IPS-20b (cell line): Measurements from ENCODE around the gene SCO2.
A peak's percentile ranks its signal among the peaks of the same experiment; 100 is the strongest.

Source experiments
- H3K27ac ChIP-seq: one replicate; pipeline ENCODE4 v1.5.1; 2013; ENCODE audit warnings: low read length
- H3K27me3 ChIP-seq: 2 replicates; pipeline ENCODE4 v1.6.1; 2013; ENCODE audit warnings: mild to moderate bottlenecking, low read length, inconsistent platforms; ENCODE audit not compliant: insufficient read depth
- H3K36me3 ChIP-seq: 2 replicates; pipeline ENCODE4 v1.6.1; 2013; ENCODE audit warnings: low read depth, mild to moderate bottlenecking, inconsistent platforms, low read length, moderate library complexity; ENCODE audit not compliant: insufficient read depth
- H3K4me1 ChIP-seq: 2 replicates; pipeline ENCODE4 v1.6.1; 2013; ENCODE audit warnings: mild to moderate bottlenecking, control low read depth, inconsistent platforms, low read length, moderate library complexity; ENCODE audit not compliant: insufficient read depth
- H3K4me3 ChIP-seq: 2 replicates; pipeline ENCODE4 v1.5.1; 2013; ENCODE audit warnings: mild to moderate bottlenecking, low read length, inconsistent platforms
- H3K9ac ChIP-seq: 2 replicates; pipeline ENCODE4 v1.6.1; 2013; ENCODE audit warnings: low read depth, mild to moderate bottlenecking, inconsistent platforms, low read length, moderate library complexity
- H3K9me3 ChIP-seq: 2 replicates; pipeline ENCODE4 v1.6.1; 2013; ENCODE audit warnings: mild to moderate bottlenecking, low read depth, low read length, inconsistent platforms; ENCODE audit not compliant: insufficient read depth

Gene SCO2

GRCh38 chr22:50483977-50484853, 41.2 kb downstream of the SCO2 start:
- Histone ChIP-seq H3K9me3 (no peaks in the 10 kb centered on the region), H3K36me3 (no peaks in the 10 kb centered on the region), H3K4me1 (no peaks in the 10 kb centered on the region), H3K4me3 (no peak overlapping the region), H3K9ac (no peak overlapping the region), H3K27me3 (peaks cover 26% of the 10 kb centered on the region), H3K27ac (no peak overlapping the region)

GRCh38 chr22:50483556-50483955, 41.8 kb downstream of the SCO2 start:
- Histone ChIP-seq H3K27me3 (peaks cover 33% of the 10 kb centered on the region), H3K4me3 (no peak overlapping the region), H3K36me3 (no peaks in the 10 kb centered on the region), H3K9ac (no peak overlapping the region), H3K4me1 (no peaks in the 10 kb centered on the region), H3K9me3 (no peaks in the 10 kb centered on the region), H3K27ac (no peak overlapping the region)

GRCh38 chr22:50483106-50483505, 42.3 kb downstream of the SCO2 start:
- Histone ChIP-seq H3K27me3 (peaks cover 34% of the 10 kb centered on the region), H3K4me3 (no peak overlapping the region), H3K9ac (no peak overlapping the region), H3K27ac (no peak overlapping the region), H3K9me3 (no peaks in the 10 kb centered on the region), H3K36me3 (no peaks in the 10 kb centered on the region), H3K4me1 (no peaks in the 10 kb centered on the region)

- H3K36me3 ChIP-seq, result no peaks in the 10 kb centered on the region
- peaks cover 34% of the 10 kb centered on the region for H3K27me3 ChIP-seq
- H3K4me1 ChIP-seq, result no peaks in the 10 kb centered on the region
- H3K9ac ChIP-seq, result peak overlapping the region; percentile 70; the same call in 1 of the 2 replicates
- H3K4me3 ChIP-seq, result peak overlapping the region; percentile 68
- H3K9me3 ChIP-seq, result no peaks in the 10 kb centered on the region
- H3K27ac ChIP-seq, result no peak overlapping the region
Measured at GRCh38 chr22:50482107-50483074, 43.0 kb downstream of the SCO2 start.

GRCh38 chr22:50481440-50482106, 43.8 kb downstream of the SCO2 start, which contains the start of gene ADM2:
Gene ADM2, plus strand, starts transcription at chr22:50481543. Its CDS starts 305 bp downstream, at chr22:50481848.
- no peaks in the 10 kb centered on the region for H3K9me3 ChIP-seq
- no peaks in the 10 kb centered on the region for H3K36me3 ChIP-seq
- peak within 1 kb of the TSS; percentile 70; the same call in 1 of the 2 replicates for H3K9ac ChIP-seq
- peaks cover 34% of the 10 kb centered on the region for H3K27me3 ChIP-seq
- no peaks in the 10 kb centered on the region for H3K4me1 ChIP-seq
- no peak within 1 kb of the TSS for H3K27ac ChIP-seq
- peak within 1 kb of the TSS; percentile 68 for H3K4me3 ChIP-seq

GRCh38 chr22:50481045-50481439, 44.4 kb downstream of the SCO2 start:
- Histone ChIP-seq H3K4me1 (no peaks in the 10 kb centered on the region), H3K4me3 (peak overlapping the region; percentile 68; the same call in 1 of the 2 replicates), H3K9ac (peak overlapping the region; percentile 45; the same call in 1 of the 2 replicates), H3K9me3 (no peaks in the 10 kb centered on the region), H3K27ac (no peak overlapping the region), H3K27me3 (peaks cover 34% of the 10 kb centered on the region), H3K36me3 (no peaks in the 10 kb centered on the region)

- Histone ChIP-seq H3K9ac (no peak overlapping the region), H3K27ac (no peak overlapping the region), H3K9me3 (no peaks in the 10 kb centered on the region), H3K4me3 (no peak overlapping the region), H3K36me3 (no peaks in the 10 kb centered on the region), H3K27me3 (peaks cover 34% of the 10 kb centered on the region), H3K4me1 (peaks cover 5% of the 10 kb centered on the region; the same call in 1 of the 2 replicates)
Measured at GRCh38 chr22:50479721-50480120, 45.7 kb downstream of the SCO2 start.

- Histone ChIP-seq H3K4me1 (peaks cover 11% of the 10 kb centered on the region; the same call in 1 of the 2 replicates), H3K27ac (no peak overlapping the region), H3K4me3 (no peak overlapping the region), H3K36me3 (no peaks in the 10 kb centered on the region), H3K27me3 (peaks cover 34% of the 10 kb centered on the region), H3K9ac (no peak overlapping the region), H3K9me3 (no peaks in the 10 kb centered on the region)
Measured at GRCh38 chr22:50477923-50478322, 47.5 kb downstream of the SCO2 start.

GRCh38 chr22:50476868-50477267, 48.5 kb downstream of the SCO2 start:
- Histone ChIP-seq H3K9ac (no peak overlapping the region), H3K27ac (no peak overlapping the region), H3K9me3 (no peaks in the 10 kb centered on the region), H3K4me3 (no peak overlapping the region), H3K27me3 (peaks cover 30% of the 10 kb centered on the region), H3K36me3 (no peaks in the 10 kb centered on the region), H3K4me1 (peaks cover 11% of the 10 kb centered on the region; the same call in 1 of the 2 replicates)

- H3K27ac ChIP-seq, result no peak overlapping the region
- H3K4me1 ChIP-seq, result peaks cover 11% of the 10 kb centered on the region; the same call in 1 of the 2 replicates
Measured at GRCh38 chr22:50475652-50476002, 49.8 kb downstream of the SCO2 start.

More at GRCh38 chr22:50475652-50476002, 49.8 kb downstream of the SCO2 start:
- Histone ChIP-seq H3K27me3 (peaks cover 22% of the 10 kb centered on the region), H3K9me3 (no peaks in the 10 kb centered on the region), H3K9ac (peak overlapping the region; percentile 58; the same call in 1 of the 2 replicates), H3K36me3 (no peaks in the 10 kb centered on the region), H3K4me3 (peak overlapping the region; percentile 68; the same call in 1 of the 2 replicates)
